ENCODE measurements around the gene KLHL11. TPM values are rescaled to one million over a fixed set of nuclear protein-coding genes. Genes with fewer than 3 reads are reported as not detected.
"Not testable (repeated sequence)": the region's sequence is repeated elsewhere in the genome, so short reads cannot be mapped to it uniquely, and the experiment has no call there.

KLHL11 gene
- total RNA-seq, 1 experiment from 2014 or later, result 14.5 TPM

DNA sequence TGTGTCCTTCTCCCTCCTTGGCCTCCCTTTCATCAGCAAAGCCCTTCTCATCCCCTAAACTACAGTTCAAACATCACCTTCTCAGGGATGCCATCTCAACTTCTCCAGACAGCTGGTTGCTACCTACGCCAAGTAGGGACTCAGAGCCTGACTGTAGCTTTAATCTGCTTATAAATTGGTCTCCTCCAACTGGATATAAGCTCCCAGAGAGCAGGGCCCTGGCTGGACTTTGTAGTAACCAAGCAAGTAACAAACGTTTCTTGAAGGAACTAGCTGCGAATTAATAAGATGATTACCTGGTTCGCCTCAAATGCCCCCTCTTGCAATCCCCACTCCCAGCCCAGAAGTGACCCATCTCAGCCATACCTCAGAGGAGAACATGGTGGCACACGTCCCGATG lies 17.5 kb upstream of the KLHL11 start:
- Histone ChIP-seq H3K4me3 (no peak overlapping the region), H3K4me1 (replicated peaks; ENCODE audit: insufficient read depth) (no peaks in the 10 kb centered on the region), H2AFZ (no peak overlapping the region), H3K27me3 (ENCODE audit: insufficient read depth, low read depth) (no peaks in the 10 kb centered on the region), H4K20me1 (ENCODE audit: insufficient read depth) (peaks cover 6% of the 10 kb centered on the region; the same call in 1 of the 2 replicates), H3K27ac (no peak overlapping the region), H3K9me3 (ENCODE audit: insufficient read depth, low read depth) (no peaks in the 10 kb centered on the region), H3K4me2 (no peak overlapping the region), H3K9me2 (ENCODE audit: insufficient read depth) (no peaks in the 10 kb centered on the region), H3K79me2 (ENCODE audit: low read depth) (no peaks in the 10 kb centered on the region), H3K36me3 (ENCODE audit: low read depth) (peaks cover 24% of the 10 kb centered on the region), H3F3A (ENCODE audit: insufficient read depth, low read depth) (peaks cover 30% of the 10 kb centered on the region; the same call in 1 of the 2 replicates)
- CTCF ChIA-PET, result no interaction called here
- DNase-seq, result no peak
- POLR2A ChIA-PET (ENCODE audit: unreplicated experiment), result no interaction called here
- intact Hi-C loops (cut with micrococcal nuclease; ENCODE audit: unreplicated experiment), result no loop called here
- TF ChIP-seq EZH2 (IDR thresholded peaks at IDR 0.05; ENCODE audit: low read depth), result no peak
- TF ChIP-seq, protein P1, sequence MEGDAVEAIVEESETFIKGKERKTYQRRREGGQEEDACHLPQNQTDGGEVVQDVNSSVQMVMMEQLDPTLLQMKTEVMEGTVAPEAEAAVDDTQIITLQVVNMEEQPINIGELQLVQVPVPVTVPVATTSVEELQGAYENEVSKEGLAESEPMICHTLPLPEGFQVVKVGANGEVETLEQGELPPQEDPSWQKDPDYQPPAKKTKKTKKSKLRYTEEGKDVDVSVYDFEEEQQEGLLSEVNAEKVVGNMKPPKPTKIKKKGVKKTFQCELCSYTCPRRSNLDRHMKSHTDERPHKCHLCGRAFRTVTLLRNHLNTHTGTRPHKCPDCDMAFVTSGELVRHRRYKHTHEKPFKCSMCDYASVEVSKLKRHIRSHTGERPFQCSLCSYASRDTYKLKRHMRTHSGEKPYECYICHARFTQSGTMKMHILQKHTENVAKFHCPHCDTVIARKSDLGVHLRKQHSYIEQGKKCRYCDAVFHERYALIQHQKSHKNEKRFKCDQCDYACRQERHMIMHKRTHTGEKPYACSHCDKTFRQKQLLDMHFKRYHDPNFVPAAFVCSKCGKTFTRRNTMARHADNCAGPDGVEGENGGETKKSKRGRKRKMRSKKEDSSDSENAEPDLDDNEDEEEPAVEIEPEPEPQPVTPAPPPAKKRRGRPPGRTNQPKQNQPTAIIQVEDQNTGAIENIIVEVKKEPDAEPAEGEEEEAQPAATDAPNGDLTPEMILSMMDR (conservative IDR thresholded peaks at IDR 0.05), result no peak
- no TSS peak for BruUV-seq (replicated peaks)

DNA sequence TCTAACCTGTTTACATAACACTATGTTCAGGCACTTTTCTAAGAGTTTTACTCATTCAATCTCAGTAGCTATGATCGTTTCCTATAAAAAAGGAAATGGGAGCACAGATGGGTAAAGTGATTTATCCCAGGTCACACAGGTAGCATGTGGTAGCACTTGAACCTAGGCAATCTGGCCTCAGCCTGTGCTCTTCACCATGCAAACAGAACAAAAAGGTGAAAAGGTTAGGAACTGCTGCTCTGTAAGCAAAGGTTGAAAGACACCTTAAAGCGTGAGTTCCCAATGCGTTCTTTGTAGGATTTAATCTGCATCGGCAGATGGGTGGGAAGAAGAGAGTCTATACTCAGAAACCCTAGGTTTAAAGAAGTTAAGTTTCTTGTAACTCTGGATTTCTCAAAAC lies 14.9 kb upstream of the KLHL11 start:
- POLR2A ChIA-PET (ENCODE audit: unreplicated experiment), result no interaction called here
- Histone ChIP-seq H3K27me3 (ENCODE audit: insufficient read depth, low read depth) (no peaks in the 10 kb centered on the region), H3K36me3 (ENCODE audit: low read depth) (peaks cover 26% of the 10 kb centered on the region), H3K79me2 (ENCODE audit: low read depth) (no peaks in the 10 kb centered on the region), H4K20me1 (ENCODE audit: insufficient read depth) (peaks cover 6% of the 10 kb centered on the region; the same call in 1 of the 2 replicates), H3K9me3 (ENCODE audit: insufficient read depth, low read depth) (no peaks in the 10 kb centered on the region), H3K9me2 (ENCODE audit: insufficient read depth) (no peaks in the 10 kb centered on the region), H3F3A (ENCODE audit: insufficient read depth, low read depth) (peaks cover 19% of the 10 kb centered on the region; the same call in 1 of the 2 replicates), H2AFZ (no peak overlapping the region), H3K4me3 (no peak overlapping the region), H3K4me1 (replicated peaks; ENCODE audit: insufficient read depth) (no peaks in the 10 kb centered on the region), H3K4me2 (no peak overlapping the region), H3K27ac (no peak overlapping the region)
- intact Hi-C loops (cut with micrococcal nuclease; ENCODE audit: unreplicated experiment), result no loop called here
- CTCF ChIA-PET, result no interaction called here
- no TSS peak for BruUV-seq (replicated peaks)
- DNase-seq, result no peak
- TF ChIP-seq, protein P1 (conservative IDR thresholded peaks at IDR 0.05), result no peak
- TF ChIP-seq EZH2 (IDR thresholded peaks at IDR 0.05; ENCODE audit: low read depth), result no peak

DNA sequence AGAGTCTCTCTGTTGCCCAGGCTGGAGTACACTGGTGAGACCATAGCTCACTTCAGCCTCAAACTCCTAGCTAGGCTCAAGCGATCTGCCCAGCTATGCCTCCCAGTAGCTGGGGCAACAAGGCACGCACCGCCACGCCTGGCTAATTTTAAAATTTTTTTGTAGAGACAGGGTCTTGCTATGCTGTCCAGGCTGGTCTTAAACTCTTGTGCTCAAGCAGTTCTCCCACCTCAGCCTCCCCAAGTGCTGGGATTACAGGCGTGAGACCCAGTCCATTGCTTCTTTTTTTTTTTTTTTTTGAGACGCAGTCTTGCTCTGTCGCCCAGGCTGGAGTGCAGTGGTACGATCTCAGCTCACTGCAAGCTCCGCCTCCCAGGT lies 9.1 kb upstream of the KLHL11 start:
- POLR2A ChIA-PET (ENCODE audit: unreplicated experiment); H4K20me1 ChIP-seq (ENCODE audit: insufficient read depth): not testable (repeated sequence)
- CTCF ChIA-PET, result interaction anchor here (0.7 kb wide), 1 partner anchor 85 kb away, joined by 7 read pairs; no protein-coding TSS in a partner anchor

More for the DNA sequence above, 9.1 kb upstream of the KLHL11 start:
- H3K27me3 ChIP-seq (ENCODE audit: insufficient read depth, low read depth); BruUV-seq (replicated peaks); DNase-seq; H2AFZ ChIP-seq; H3K4me2 ChIP-seq; H3K79me2 ChIP-seq (ENCODE audit: low read depth); intact Hi-C loops (cut with micrococcal nuclease; ENCODE audit: unreplicated experiment); H3K27ac ChIP-seq; H3K4me3 ChIP-seq; H3K9me3 ChIP-seq (ENCODE audit: insufficient read depth, low read depth); H3K9me2 ChIP-seq (ENCODE audit: insufficient read depth); H3K4me1 ChIP-seq (replicated peaks; ENCODE audit: insufficient read depth): not testable (repeated sequence)
- Histone ChIP-seq H3K36me3 (ENCODE audit: low read depth) (peaks cover 21% of the 10 kb centered on the region), H3F3A (ENCODE audit: insufficient read depth, low read depth) (peaks cover 18% of the 10 kb centered on the region; the same call in 1 of the 2 replicates)

Measured in PC-9 (cell line).